ENCODE measurements around the gene TIAM2.
A peak's percentile ranks its signal among the peaks of the same experiment; 100 is the strongest.
"Not testable (repeated sequence)": the region's sequence is repeated elsewhere in the genome, so short reads cannot be mapped to it uniquely, and the experiment has no call there.

TIAM2 gene

DNA sequence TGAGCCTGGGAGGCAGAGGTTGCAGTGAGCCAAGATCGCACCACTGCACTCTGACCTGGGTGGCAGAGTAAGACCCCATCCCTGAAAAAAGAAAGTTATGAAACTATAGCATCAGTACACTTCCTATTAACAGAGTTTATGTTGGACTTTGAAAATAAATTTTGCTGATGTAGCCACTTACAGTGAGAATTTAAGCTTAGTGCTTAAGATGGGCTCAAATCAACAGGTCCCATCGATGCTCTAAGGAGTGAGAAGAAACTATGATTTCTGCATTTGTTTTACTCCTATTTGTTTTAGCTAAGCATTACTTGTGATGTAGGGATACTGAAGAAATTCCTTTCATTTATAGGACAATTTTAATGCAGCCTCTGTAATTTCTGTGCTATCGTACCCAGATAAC, 175.4 kb downstream of the TIAM2 start:
- no peak for DNase-seq (ENCODE audit: low spot score)

DNA sequence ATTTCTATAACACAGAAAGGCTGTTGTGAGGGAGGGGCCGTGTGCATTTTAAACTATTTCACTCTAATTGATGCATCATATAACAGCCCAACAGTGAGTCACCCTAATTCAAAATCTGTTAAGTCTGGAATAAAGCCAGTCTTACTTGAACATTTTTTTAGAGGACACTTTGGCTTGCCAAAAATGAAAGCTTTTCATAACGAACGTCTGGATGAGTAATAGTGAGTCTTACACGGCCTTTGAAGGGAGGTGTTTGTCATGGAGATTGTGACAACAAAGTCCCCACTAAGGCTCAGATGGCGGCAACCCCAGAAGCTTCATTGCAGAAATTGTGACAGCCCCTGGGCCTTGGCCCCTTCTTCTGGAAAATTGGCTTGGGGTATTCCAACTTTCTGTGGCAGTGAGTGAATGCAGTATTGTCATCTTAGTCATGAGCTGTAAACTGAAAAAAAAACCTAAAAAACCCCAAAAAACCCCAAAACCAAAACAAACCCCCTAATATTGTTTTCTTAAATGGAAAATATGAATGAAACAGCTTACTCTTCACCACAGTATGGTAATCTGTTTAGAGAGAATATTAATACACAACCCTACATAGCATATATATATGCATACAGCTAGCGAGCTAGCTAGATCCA, 176.1 kb downstream of the TIAM2 start:
- DNase-seq (ENCODE audit: low spot score), result peak; percentile 38

GRCh38 chr6:155171747-155172449, 176.8 kb downstream of the TIAM2 start:
- peak; percentile 74 for DNase-seq (ENCODE audit: low spot score)

- no peak for DNase-seq (ENCODE audit: low spot score)
These were observed 178.4 kb downstream of the TIAM2 start for GRCh38 chr6:155173488-155173887.

- peak; percentile 87 for DNase-seq (ENCODE audit: low spot score)
These were observed 179.6 kb downstream of the TIAM2 start for GRCh38 chr6:155174576-155175211.

GRCh38 chr6:155177363-155177961, 182.3 kb downstream of the TIAM2 start:
- peak; percentile 65 for DNase-seq (ENCODE audit: low spot score)

DNA sequence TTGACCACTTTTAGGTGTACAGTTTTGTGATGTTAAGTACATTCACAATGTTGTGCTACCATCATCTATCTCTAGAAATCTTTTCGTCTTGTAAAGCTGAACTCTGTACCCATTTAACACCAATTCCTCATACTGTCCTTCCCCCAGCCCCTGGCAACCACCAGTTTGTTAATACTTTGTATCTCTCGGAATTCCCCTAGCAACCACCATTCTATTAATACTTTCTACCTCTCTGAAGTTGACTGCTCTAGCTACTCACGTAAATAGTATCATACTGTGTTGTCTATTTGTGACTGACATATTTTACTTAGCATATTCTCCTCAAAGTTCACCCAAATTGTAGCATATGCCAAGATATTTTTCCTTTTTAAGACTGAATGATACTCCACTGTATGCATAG, 186.4 kb downstream of the TIAM2 start:
- DNase-seq (ENCODE audit: low spot score), result no peak

DNA sequence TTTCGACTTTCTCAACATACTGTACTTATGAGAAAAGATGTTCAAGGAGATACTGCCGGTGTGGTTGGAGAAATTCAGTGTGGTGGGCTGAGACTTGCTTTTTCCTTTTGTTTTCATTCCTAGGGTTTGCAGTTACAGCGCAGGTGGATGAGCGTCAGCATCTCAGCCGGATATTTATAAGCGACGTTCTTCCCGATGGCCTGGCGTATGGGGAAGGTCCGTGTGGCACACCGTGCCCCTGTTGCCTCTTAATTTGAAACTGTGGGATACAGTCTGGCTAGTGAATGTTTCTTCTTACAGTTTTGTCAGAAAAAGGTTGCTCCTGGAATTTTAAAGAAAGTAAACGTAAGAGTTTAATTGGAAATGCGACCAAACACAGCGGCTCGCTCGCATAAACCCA, 187.0 kb downstream of the TIAM2 start:
- DNase-seq (ENCODE audit: low spot score), result no peak

GRCh38 chr6:155183095-155183494, 188.0 kb downstream of the TIAM2 start:
- no peak for DNase-seq (ENCODE audit: low spot score)

GRCh38 chr6:155185041-155185440, 189.9 kb downstream of the TIAM2 start:
- not testable (repeated sequence) for DNase-seq (ENCODE audit: low spot score)

- no peak for DNase-seq (ENCODE audit: low spot score)
These were observed 190.4 kb downstream of the TIAM2 start for GRCh38 chr6:155185544-155185943.

GRCh38 chr6:155186052-155186658, 191.0 kb downstream of the TIAM2 start:
- DNase-seq (ENCODE audit: low spot score), result no peak

DNA sequence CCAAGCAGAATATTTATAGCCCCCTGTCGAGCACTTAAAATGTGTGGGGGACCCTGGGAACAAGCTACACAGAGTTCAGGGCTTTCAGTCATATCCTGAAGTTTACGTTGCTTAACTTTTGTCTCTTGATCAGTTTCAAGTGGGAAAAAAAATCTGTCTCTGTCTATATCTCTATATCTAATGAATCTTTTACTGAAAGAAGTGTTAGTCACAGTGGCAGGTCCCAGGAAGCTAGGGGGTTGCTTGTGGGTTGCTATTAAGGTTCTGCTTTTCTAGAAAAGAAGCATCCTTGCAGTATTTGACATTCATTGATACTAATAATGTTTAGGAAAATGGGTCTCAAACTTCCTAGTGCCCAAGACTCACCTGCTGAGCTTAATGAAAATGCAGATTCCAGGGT, 192.0 kb downstream of the TIAM2 start:
- DNase-seq (ENCODE audit: low spot score), result no peak

DNA sequence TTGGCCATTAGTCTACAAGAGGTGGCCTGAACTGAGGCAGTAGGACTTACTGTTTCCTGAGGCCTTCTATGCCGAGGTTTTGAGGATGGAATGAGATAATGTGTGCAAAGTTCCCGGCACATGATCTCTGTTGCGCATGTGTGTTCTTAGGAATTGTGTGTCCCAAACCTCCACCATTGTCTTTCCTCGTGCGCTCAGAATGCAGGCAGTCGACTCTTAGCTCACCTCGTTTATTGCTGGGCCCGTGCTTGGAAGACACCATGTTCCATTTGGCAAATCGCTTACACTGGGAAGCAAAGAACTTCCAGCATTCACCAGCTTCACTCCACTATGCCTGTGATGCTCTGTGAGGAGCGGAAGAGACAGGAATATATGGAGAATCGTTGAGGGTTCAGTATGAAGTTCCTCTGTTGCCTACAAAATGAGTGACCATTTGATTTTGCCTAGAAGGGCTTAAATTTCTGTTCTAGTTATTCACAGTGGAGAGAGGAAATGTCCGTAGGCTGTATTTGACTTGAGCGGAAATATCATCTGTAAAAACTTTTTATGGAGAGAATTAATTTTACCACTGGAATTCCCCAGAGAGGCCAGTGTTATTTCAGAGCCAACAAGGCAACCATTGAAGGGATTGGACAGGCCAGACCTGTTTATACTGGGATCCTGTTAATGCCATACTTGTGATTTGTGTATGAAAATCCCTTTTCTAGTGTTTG, 193.0 kb downstream of the TIAM2 start:
- no peak for DNase-seq (ENCODE audit: low spot score)

- DNase-seq (ENCODE audit: low spot score), result no peak
These were observed 193.8 kb downstream of the TIAM2 start for GRCh38 chr6:155188707-155189496.

DNA sequence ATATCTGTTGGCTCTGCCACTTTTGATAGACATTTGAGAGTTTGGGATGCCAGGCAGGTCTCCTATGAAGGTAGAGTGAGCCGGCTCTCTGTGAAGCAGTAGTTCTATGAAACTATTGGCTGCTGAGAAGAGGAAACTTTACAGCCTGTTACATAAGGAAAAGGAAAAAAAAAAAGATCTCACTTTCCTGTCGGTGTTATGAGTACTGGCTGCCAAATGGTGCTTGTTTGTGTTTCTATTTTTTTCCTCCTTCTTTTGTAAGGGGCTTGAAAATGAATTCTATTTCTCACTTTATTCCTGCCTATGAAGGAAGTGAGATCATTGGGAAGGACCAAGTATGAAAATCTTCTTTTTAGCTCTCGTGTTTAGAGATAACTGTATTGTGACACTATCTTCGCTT, 195.6 kb downstream of the TIAM2 start:
- no peak for DNase-seq (ENCODE audit: low spot score)

- no peak for DNase-seq (ENCODE audit: low spot score)
These were observed 198.4 kb downstream of the TIAM2 start for GRCh38 chr6:155193526-155193925.

DNA sequence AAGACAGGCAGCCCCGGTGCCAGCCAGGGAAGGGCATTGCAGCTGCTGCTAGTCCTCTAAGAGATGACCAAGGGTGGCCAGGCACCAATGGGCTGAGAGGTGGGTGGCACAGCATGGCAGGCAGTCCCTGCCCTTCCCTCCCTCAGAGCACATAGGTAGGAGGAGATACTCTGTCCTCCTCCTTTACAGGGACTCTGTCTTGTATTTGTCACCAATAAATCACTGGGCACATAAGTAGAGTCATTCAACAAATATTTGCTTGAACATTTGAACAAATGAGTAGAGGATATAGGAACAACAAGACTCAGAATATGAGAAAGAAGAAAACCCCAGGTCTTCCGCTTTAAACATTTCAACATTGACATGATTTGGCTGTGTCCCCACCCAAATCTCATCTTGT, 199.3 kb downstream of the TIAM2 start:
- DNase-seq (ENCODE audit: low spot score), result no peak

DNA sequence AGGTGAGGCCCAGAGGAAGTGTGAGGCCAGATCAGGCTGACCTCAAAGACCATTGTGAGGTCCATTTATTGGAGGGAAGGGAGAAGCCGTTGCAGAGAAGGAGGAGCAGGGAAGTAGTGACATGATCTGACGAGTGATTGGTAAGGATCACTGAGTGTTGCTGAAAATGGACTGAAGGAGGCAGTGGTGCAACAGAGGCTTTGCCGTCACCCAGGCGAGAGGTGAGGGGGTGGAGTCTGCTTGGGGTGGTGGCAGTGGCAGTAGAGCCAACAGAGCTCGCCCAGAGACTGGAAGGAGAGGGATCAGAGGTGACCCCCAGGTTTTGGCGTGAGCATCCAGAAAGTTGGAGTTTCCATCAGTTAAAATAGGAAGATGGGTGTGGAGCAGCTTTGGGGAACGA, 200.8 kb downstream of the TIAM2 start:
- no peak for DNase-seq (ENCODE audit: low spot score)

GRCh38 chr6:155196911-155197310, 201.8 kb downstream of the TIAM2 start:
- peak; percentile 85 for DNase-seq (ENCODE audit: low spot score)

GRCh38 chr6:155197932-155198331, 202.8 kb downstream of the TIAM2 start:
- DNase-seq (ENCODE audit: low spot score), result no peak

Data from cerebellar cortex (tissue), 1 donor.